Measurements from ENCODE around the gene HACE1. TPM values are rescaled to one million over a fixed set of nuclear protein-coding genes. Genes with fewer than 3 reads are reported as not detected.

HACE1 gene
- total RNA-seq, 1 donor = 18.3 TPM

DNA sequence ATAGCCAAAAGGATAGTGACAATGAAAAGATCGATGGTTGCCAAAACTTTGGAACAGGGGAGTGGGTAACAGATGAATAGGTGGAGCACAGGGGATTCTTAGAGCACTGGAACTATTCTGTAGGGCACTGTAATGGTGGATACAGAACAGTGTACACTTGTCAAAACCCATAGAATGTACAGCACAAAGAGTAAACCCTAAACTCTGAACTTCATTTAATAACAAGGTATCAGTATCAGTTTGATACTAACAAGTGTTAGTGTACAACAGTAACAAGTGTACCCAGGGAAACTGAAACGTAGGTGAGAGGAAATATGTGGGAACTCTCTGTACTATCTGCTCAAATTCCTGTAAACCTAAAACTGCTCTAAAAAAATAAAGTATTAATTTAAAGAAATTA is 179.2 kb downstream of the HACE1 start:
- no peak for TF ChIP-seq CTCF (IDR thresholded peaks at IDR 0.05; ENCODE audit: insufficient read depth, low read length)
- H3K4me3 ChIP-seq (ENCODE audit: low read depth, low read length) = no peak overlapping the region
- DNase-seq (ENCODE audit: low read depth) = no peak

DNA sequence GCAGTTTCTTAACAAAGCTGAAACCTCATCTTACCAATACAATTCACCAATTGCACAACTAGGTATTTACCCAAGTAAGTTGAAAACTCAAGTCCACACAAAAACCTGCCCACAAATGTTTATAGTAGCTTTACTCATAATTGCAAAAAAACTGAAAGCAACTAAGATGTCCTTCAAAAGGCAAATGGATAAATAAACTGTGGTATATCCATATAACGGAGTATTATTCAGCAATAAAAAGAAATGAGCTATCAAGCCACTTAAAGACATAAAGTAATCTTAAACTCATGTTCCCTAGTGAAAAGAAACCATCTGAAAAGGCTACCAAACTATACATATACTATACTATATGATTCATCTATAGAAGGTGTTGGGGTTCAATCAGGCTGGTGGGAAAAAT is 179.7 kb downstream of the HACE1 start:
- DNase-seq (ENCODE audit: low read depth) = no peak
- H3K4me3 ChIP-seq (ENCODE audit: low read depth, low read length) = no peak overlapping the region
- no peak for TF ChIP-seq CTCF (IDR thresholded peaks at IDR 0.05; ENCODE audit: insufficient read depth, low read length)

Small RNAs within 50 kb of the gene (small RNA-seq; reads per million reads assigned to genes)
- not detected for gene RNU6-897P

Other genes with a start within 250 kb of the HACE1 start
- gene LIN28B, start 97.2 kb upstream of the HACE1 start, total RNA-seq (ENCODE audit: low replicate concordance) = not detected in 2 replicates